GM12878 (cell line): ENCODE data around the gene DEXI. TPM values are rescaled to one million over a fixed set of nuclear protein-coding genes. Genes with fewer than 3 reads are reported as not detected.

ENCODE experiments used
- ATAC-seq: fragments of 200-7000 bp; cut with Tn5 transposase; 3 replicates; pipeline ENCODE4 v1.9.1; 2020; ENCODE audit warnings: mild to moderate bottlenecking, moderate library complexity
- BruUV-seq: library from RNA; stranded (reverse); fragments of 400-500 nt; replicated peaks from 2 replicates; lab custom pipeline; 2021; lab: Mats Ljungman, UMichigan
- CTCF ChIA-PET: fragments of 300-600 bp; sonication (Branson Sonifier 250); formaldehyde crosslinking; extraction: SDS; loops from one replicate; lab custom pipeline; 2021; ENCODE audit warnings: inconsistent platforms; lab: Yijun Ruan, JAX
- POLR2A ChIA-PET: fragments of 350-600 bp; formaldehyde crosslinking; extraction: SDS; loops from one replicate; lab custom pipeline; 2021; ENCODE audit warnings: inconsistent platforms; lab: Charles Lee
- RAD21 ChIA-PET: fragments of 300-600 bp; sonication (Branson Sonifier 250); formaldehyde crosslinking; loops from one replicate; lab custom pipeline; 2023; ENCODE audit warnings: antibody characterized with exemption; ENCODE audit not compliant: unreplicated experiment; lab: Charles Lee
- SMC1A ChIA-PET: fragments of 300-600 bp; sonication (Branson Sonifier 250); formaldehyde crosslinking; loops from one replicate; lab custom pipeline; 2023; ENCODE audit not compliant: unreplicated experiment, uncharacterized antibody; lab: Charles Lee
- DNase-seq: peaks from one replicate; pipeline ENCODE4 v3.0.0-alpha.2; 2011; ENCODE audit warnings: low read depth, low spot score
- FAIRE-seq: peaks from 3 replicates; lab custom pipeline; 2011; peaks lifted over from hg19 to GRCh38; lab: Jason Lieb, UNC
- H2AFZ ChIP-seq: 2 replicates; pipeline ENCODE4 v1.6.0; 2011; ENCODE audit warnings: low read depth, low read length, control low read depth; ENCODE audit not compliant: control insufficient read depth
- H3K27ac ChIP-seq: 2 replicates; pipeline ENCODE4 v1.5.1; 2011; ENCODE audit warnings: control low read depth; ENCODE audit not compliant: control insufficient read depth, insufficient read depth
- H3K27me3 ChIP-seq, 2 experiments: replicated peaks in 1 of 2; 2 replicates each; pipeline versions ENCODE4 v1.6.0 to v1.6.1; 2011; ENCODE audit warnings: low read length in 1 of 2; ENCODE audit not compliant: control insufficient read depth in 2 of 2, insufficient read depth in 2 of 2
- H3K36me3 ChIP-seq, 2 experiments: 2 replicates each; pipeline ENCODE4 v1.5.1; 2011; ENCODE audit warnings: low read length in 1 of 2; ENCODE audit not compliant: control insufficient read depth in 2 of 2, insufficient read depth in 2 of 2
- H3K4me1 ChIP-seq: 2 replicates; pipeline ENCODE4 v1.6.1; 2011; ENCODE audit warnings: mild to moderate bottlenecking, low read length, moderate library complexity, mixed read lengths; ENCODE audit not compliant: control insufficient read depth, insufficient read depth
- H3K4me2 ChIP-seq: 2 replicates; pipeline ENCODE4 v1.6.0; 2011; ENCODE audit warnings: control low read depth; ENCODE audit not compliant: control insufficient read depth, insufficient read depth
- H3K4me3 ChIP-seq: fragments of 200-600 bp; sonication (generic); 2 replicates; pipeline ENCODE4 v1.5.1; 2016
- H3K79me2 ChIP-seq: 2 replicates; pipeline ENCODE4 v1.6.0; 2011; ENCODE audit warnings: low read length; ENCODE audit not compliant: control insufficient read depth, insufficient read depth
- H3K9ac ChIP-seq: 2 replicates; pipeline ENCODE4 v1.8.0; 2011; ENCODE audit warnings: low read length, control low read depth, mixed read lengths; ENCODE audit not compliant: control insufficient read depth, insufficient read depth
- H3K9me3 ChIP-seq: replicated peaks from 3 replicates; pipeline ENCODE4 v1.5.1; 2011; ENCODE audit warnings: mild to moderate bottlenecking, low read length; ENCODE audit not compliant: control insufficient read depth, insufficient read depth
- H4K20me1 ChIP-seq: 2 replicates; pipeline ENCODE4 v1.6.0; 2011; ENCODE audit not compliant: control insufficient read depth, insufficient read depth
- ATF7 ChIP-seq: fragments of 450-650 bp; IDR thresholded peaks from 2 replicates; pipeline ENCODE4 v1.6.1; 2016; ENCODE audit warnings: low read depth, mild to moderate bottlenecking
- BACH1 ChIP-seq: fragments of 450-650 bp; IDR thresholded peaks from 2 replicates; pipeline ENCODE4 v1.6.1; 2017; ENCODE audit warnings: mild to moderate bottlenecking, borderline replicate concordance
- BRCA1 ChIP-seq: IDR thresholded peaks from 2 replicates; pipeline ENCODE4 v1.6.1; 2011; ENCODE audit warnings: low read depth, low read length, improper control_type of control experiment
- CBX5 ChIP-seq: sonication (generic); IDR thresholded peaks from 2 replicates; pipeline ENCODE4 v1.6.1; 2016; ENCODE audit warnings: low read depth, moderate library complexity, mild to moderate bottlenecking, inconsistent platforms
- CREM ChIP-seq: IDR thresholded peaks from 2 replicates; pipeline ENCODE4 v1.6.1; 2014; ENCODE audit warnings: antibody characterized with exemption, low read depth
- FOS ChIP-seq: IDR thresholded peaks from 3 replicates; pipeline ENCODE4 v1.6.1; 2011; ENCODE audit warnings: borderline replicate concordance; ENCODE audit not compliant: insufficient read length; ENCODE audit errors: extremely low read depth
- HDAC2 ChIP-seq: fragments of 200-600 bp; sonication (generic); IDR thresholded peaks from 2 replicates; pipeline ENCODE4 v1.6.1; 2017
- IKZF1 ChIP-seq: fragments of 450-650 bp; conservative IDR thresholded peaks from 2 replicates; pipeline ENCODE4 v1.6.1; 2017; ENCODE audit warnings: antibody characterized with exemption, mild to moderate bottlenecking
- MEF2B ChIP-seq: fragments of 450-650 bp; IDR thresholded peaks from 2 replicates; pipeline ENCODE4 v1.6.1; 2018; ENCODE audit warnings: mild to moderate bottlenecking, moderate library complexity; ENCODE audit not compliant: partially characterized antibody, poor library complexity, severe bottlenecking
- MXI1 ChIP-seq: fragments of 150-350 bp; IDR thresholded peaks from 2 replicates; pipeline ENCODE4 v1.6.1; 2011; ENCODE audit warnings: low read depth, mild to moderate bottlenecking, inconsistent platforms, low read length, improper control_type of control experiment
- NRF1 ChIP-seq: conservative IDR thresholded peaks from 2 replicates; pipeline ENCODE4 v1.6.1; 2011; ENCODE audit warnings: mild to moderate bottlenecking, low read depth, low read length, improper control_type of control experiment
- PAX8 ChIP-seq: fragments of 450-650 bp; IDR thresholded peaks from 2 replicates; pipeline ENCODE4 v1.6.1; 2017; ENCODE audit warnings: mild to moderate bottlenecking, moderate library complexity
- POLR2AphosphoS2 ChIP-seq: IDR thresholded peaks from 2 replicates; pipeline ENCODE4 v1.6.1; 2011; ENCODE audit warnings: low read depth, mild to moderate bottlenecking, low read length, improper control_type of control experiment, moderate library complexity
- RB1 ChIP-seq: fragments of 450-650 bp; formaldehyde crosslinking; IDR thresholded peaks from 2 replicates; pipeline ENCODE4 v1.6.1; 2017; ENCODE audit warnings: mild to moderate bottlenecking, borderline replicate concordance
- SMC3 ChIP-seq: IDR thresholded peaks from 2 replicates; pipeline ENCODE4 v1.6.1; 2011; ENCODE audit warnings: low read length, improper control_type of control experiment, borderline replicate concordance
- SREBF2 ChIP-seq: IDR thresholded peaks from 2 replicates; pipeline ENCODE4 v1.6.1; 2012; ENCODE audit warnings: mild to moderate bottlenecking, low read length
- TCF7 ChIP-seq: IDR thresholded peaks from 2 replicates; pipeline ENCODE4 v1.6.1; 2014; ENCODE audit warnings: antibody characterized with exemption, borderline replicate concordance
- WGBS: methylation state at CpG from one replicate; pipeline ENCODE4 v1.1.6; 2016; ENCODE audit warnings: low lambda C conversion rate; ENCODE audit not compliant: insufficient replicate concordance, insufficient coverage; ENCODE audit errors: missing lambda C conversion rate; 5-methylcytosine and 5-hydroxymethylcytosine counted together
- in situ Hi-C: fragments of 300-500 bp; cut with MboI; formaldehyde crosslinking; loops from 9 replicates; pipeline ENCODE4 v1.14.3; 2018; ENCODE audit warnings: mixed read lengths
- intact Hi-C: fragments of 100-400 bp; cut with micrococcal nuclease; formaldehyde crosslinking; loops from one replicate; pipeline ENCODE4 v1.14.2; 2022; ENCODE audit not compliant: unreplicated experiment
- polyA plus RNA-seq, 11 experiments: library from polyadenylated mRNA; depleted of rRNA in 4 of 11; unstranded in 6 of 11; stranded (reverse) in 5 of 11; fragments of >200 nt; fragmentation: Nextera tagmentation in 4 of 11; fragmentation: Illumina TruSeq in 1 of 11; extraction: Ambion mirVana in 4 of 11; extraction: Trizol in 1 of 11; gene quantifications; 1 replicate in 1 of 11; 2 replicates in 10 of 11; pipeline versions ENCODE4 v1.2.1 to v1.2.3, GENCODE V29; 2011 to 2016; ENCODE audit warnings: inconsistent platforms in 2 of 11, missing spikeins in 2 of 11, low read depth in 1 of 11
- total RNA-seq, 4 experiments: library from RNA; depleted of rRNA in 3 of 4; stranded (reverse); fragments of >200 nt in 3 of 4; fragmentation: Illumina TruSeq in 1 of 4; extraction: Trizol in 1 of 4; gene quantifications; 2 replicates each; pipeline versions ENCODE4 v1.2.1 to v1.2.3, GENCODE V29; 2013 to 2021

DEXI gene
- total and polyA plus RNA-seq, 10 of the 15 experiments (the other 5 are each of a cell fraction or from before 2014, with no cell fraction given): 1.4 to 26.3 (median 18.4) TPM

DNA sequence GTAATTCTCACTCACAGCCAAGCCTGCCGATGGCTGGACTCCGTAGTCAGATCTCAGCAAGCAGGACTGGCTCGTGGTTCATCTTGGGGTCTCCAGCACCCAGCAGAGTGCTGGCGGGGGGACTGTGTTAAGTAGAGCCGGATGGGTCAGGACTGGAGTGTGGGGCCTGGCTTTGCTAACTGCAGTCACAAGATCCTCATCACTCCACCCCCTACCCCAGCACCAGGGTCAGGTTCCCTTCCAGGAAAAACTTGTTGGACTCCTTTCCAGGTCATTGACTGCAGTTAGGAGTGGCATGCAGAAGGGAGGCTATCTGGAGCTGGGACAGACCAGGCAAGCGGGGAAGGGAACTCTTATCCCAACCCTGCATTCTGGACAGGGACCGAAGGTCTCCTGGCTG is 59.3 kb downstream of the DEXI start:
- intact Hi-C loops: no loop called here
- ChIA-PET SMC1A (interaction anchor here (0.6 to 5.1 kb wide), 7 partner anchors 9 to 136 kb away, joined by 3 to 39 read pairs (median 8); no protein-coding TSS in a partner anchor), CTCF (interaction anchor here (1.0 to 4.9 kb wide), 4 partner anchors 12 to 139 kb away, joined by 3 to 30 read pairs (median 4); no protein-coding TSS in a partner anchor), POLR2A (interaction anchor here (0.8 to 1.9 kb wide), 3 partner anchors 14 to 140 kb away, joined by 3 to 8 read pairs (median 7); partner anchors contain the start of gene NUBP1), RAD21 (interaction anchor here (0.8 to 2.6 kb wide), 6 partner anchors 13 to 101 kb away, joined by 3 to 19 read pairs (median 6); partner anchors contain the start of gene DEXI)
- H3K9ac ChIP-seq: no peak overlapping the region
- H4K20me1 ChIP-seq: peaks cover 18% of the 10 kb centered on the region; the same call in 1 of the 2 replicates
- H3K4me1 ChIP-seq: peaks cover 64% of the 10 kb centered on the region
- BruUV-seq: no TSS peak
- H3K36me3 ChIP-seq: peaks cover 10 to 29% of the 10 kb centered on the region in 2 experiments
- H2AFZ ChIP-seq: no peak overlapping the region
- ATAC-seq (no peak), FAIRE-seq (no peak), DNase-seq (no peak)
- TF ChIP-seq POLR2AphosphoS2: peak; percentile 13; the same call in 1 of the 2 replicates
- TF ChIP-seq HDAC2: no peak
- no peak for TF ChIP-seq RB1
- H3K9me3 ChIP-seq: no peaks in the 10 kb centered on the region; the same call in 2 of the 3 replicates
- WGBS: 85% methylated on average over 7 of the region's 7 CpGs
- in situ Hi-C loops: loop anchor here (25.0 kb wide), 2 partner anchors 571 to 1746 kb away; no protein-coding TSS in a partner anchor
- H3K27ac ChIP-seq: peak overlapping the region; percentile 8; the same call in 1 of the 2 replicates
- H3K4me2 ChIP-seq: peak overlapping the region; percentile 80
- H3K4me3 ChIP-seq: peak overlapping the region; percentile 14; the same call in 1 of the 2 replicates
- H3K27me3 ChIP-seq: no peaks in the 10 kb centered on the region
- peaks cover 92% of the 10 kb centered on the region for H3K79me2 ChIP-seq

GRCh38 chr16:10881479-10882030 is 60.7 kb downstream of the DEXI start:
- ChIA-PET POLR2A (interaction anchor here (0.8 to 2.0 kb wide), 10 partner anchors 9 to 139 kb away, joined by 3 to 10 read pairs (median 3); partner anchors contain the start of gene NUBP1), SMC1A (interaction anchor here (0.7 to 5.1 kb wide), 9 partner anchors 10 to 142 kb away, joined by 3 to 39 read pairs (median 11); partner anchors contain the start of gene NUBP1), CTCF (interaction anchor here (0.5 to 4.9 kb wide), 5 partner anchors 10 to 136 kb away, joined by 3 to 30 read pairs (median 5); no protein-coding TSS in a partner anchor), RAD21 (interaction anchor here (1.0 to 2.3 kb wide), 8 partner anchors 10 to 367 kb away, joined by 3 to 17 read pairs (median 5); no protein-coding TSS in a partner anchor)
- H3K4me1 ChIP-seq: peaks cover 51% of the 10 kb centered on the region
- DNase-seq (no peak), FAIRE-seq (no peak), ATAC-seq (no peak)
- H4K20me1 ChIP-seq: peaks cover 15% of the 10 kb centered on the region; the same call in 1 of the 2 replicates
- H3K4me2 ChIP-seq: peak overlapping the region; percentile 70
- H3K9ac ChIP-seq: 0 out of 2 replicates have a peak overlapping the region, but pooled peaks have one; percentile 15
- peak overlapping the region; percentile 94 for H3K27ac ChIP-seq
- no peak overlapping the region for H2AFZ ChIP-seq
- peaks cover 10 to 26% of the 10 kb centered on the region in 2 experiments for H3K36me3 ChIP-seq
- H3K79me2 ChIP-seq: peaks cover 91% of the 10 kb centered on the region
- BruUV-seq: no TSS peak
- intact Hi-C loops (loop anchor here (2.0 kb wide), 1 partner anchor 15 kb away; no protein-coding TSS in a partner anchor), in situ Hi-C loops (loop anchor here (25.0 kb wide), 2 partner anchors 569 to 1744 kb away; no protein-coding TSS in a partner anchor)
- no peaks in the 10 kb centered on the region; the same call in 2 of the 3 replicates for H3K9me3 ChIP-seq
- no peaks in the 10 kb centered on the region for H3K27me3 ChIP-seq
- WGBS: 2% methylated on average over 7 of the region's 7 CpGs
- peak overlapping the region; percentile 78 for H3K4me3 ChIP-seq
- TF ChIP-seq CREM: peak; percentile 42; the same call in 1 of the 2 replicates
- no peak for TF ChIP-seq SREBF2
- no peak for TF ChIP-seq SMC3
- TF ChIP-seq MXI1: peak; percentile 18; the same call in 1 of the 2 replicates
- no peak for TF ChIP-seq FOS
- TF ChIP-seq NRF1: no peak
- TF ChIP-seq CBX5: no peak
- peak; percentile 50 for TF ChIP-seq MEF2B
- TF ChIP-seq PAX8: no peak
- TF ChIP-seq BACH1: no peak
- no peak for TF ChIP-seq BRCA1
- TF ChIP-seq ATF7: 0 out of 2 replicates have a peak, but pooled peaks have one; percentile 11
- peak; percentile 70 for TF ChIP-seq IKZF1
- no peak for TF ChIP-seq TCF7
- no peak for TF ChIP-seq RB1
